Spleen (tissue), 7 donors: ENCODE measurements around the gene AR.

ENCODE experiments used
- CTCF ChIP-seq, 11 experiments: fragments of 200-600 bp in 7 of 11; fragments of 450-650 bp in 4 of 11; sonication (generic) in 4 of 11; IDR thresholded peaks in 8 of 11; conservative IDR thresholded peaks in 3 of 11; 1 replicate in 7 of 11; 2 replicates in 4 of 11; pipeline versions ENCODE4 v1.4.0 to v1.8.0; 2016 to 2021; ENCODE audit warnings: antibody characterized with exemption in 11 of 11, inconsistent platforms in 4 of 11, mild to moderate bottlenecking in 1 of 11
- POLR2A ChIP-seq, 3 donors: fragments of 450-650 bp; IDR thresholded peaks; one replicate each; pipeline ENCODE4 v1.5.1; 2017; ENCODE audit warnings: antibody characterized with exemption in 3 of 3, mild to moderate bottlenecking in 1 of 3
- donor health status: DM: no; HTN: no; CAD: no; lungs with moderate emphysema.
- donor health status: DM: no; HTN: no; CAD: no.
- donor health status: DM: no; HTN: no; CAD: no.

GRCh38 chrX:67749536-67749935, 205.7 kb downstream of the AR start:
- TF ChIP-seq POLR2A (IDR thresholded peaks at IDR 0.05) (no peak), CTCF (IDR thresholded peaks at IDR 0.05 in 8 of 11, conservative IDR thresholded peaks at IDR 0.05 in 3 of 11) (no peak)
